Stimulated activated naive CD4-positive, alpha-beta T cell (primary cell): Measurements from ENCODE around the gene CFHR5.
"Not testable (repeated sequence)": the region's sequence is repeated elsewhere in the genome, so short reads cannot be mapped to it uniquely, and the experiment has no call there.

Experiments
- DNase-seq, 6 experiments: peaks; one replicate each; lab custom pipeline; 2025; lab: John Stamatoyannopoulos, UW

Gene CFHR5

DNA sequence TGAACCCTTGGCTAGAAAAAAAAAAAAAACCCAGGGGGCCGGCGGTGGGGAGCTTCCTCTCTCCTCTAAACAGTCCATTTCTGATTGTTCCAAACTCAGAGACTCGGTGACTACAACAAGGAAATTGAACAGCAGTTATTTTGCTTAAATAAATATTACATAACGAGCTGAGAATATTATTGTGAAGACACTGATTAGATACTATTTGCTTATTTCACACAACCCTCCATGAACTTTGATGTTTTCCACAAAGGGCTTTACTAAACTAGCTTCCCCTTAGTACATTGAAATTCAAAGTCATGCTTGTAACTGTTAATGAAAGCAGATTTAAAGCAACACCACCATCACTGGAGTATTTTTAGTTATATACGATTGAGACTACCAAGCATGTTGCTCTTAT lies at the start of gene CFHR5:
TSS of gene CFHR5 (plus strand) at position 279 of the 400 bp plus-strand sequence. CDS start at position 388, 109 bp downstream.
- no peak for DNase-seq

DNA sequence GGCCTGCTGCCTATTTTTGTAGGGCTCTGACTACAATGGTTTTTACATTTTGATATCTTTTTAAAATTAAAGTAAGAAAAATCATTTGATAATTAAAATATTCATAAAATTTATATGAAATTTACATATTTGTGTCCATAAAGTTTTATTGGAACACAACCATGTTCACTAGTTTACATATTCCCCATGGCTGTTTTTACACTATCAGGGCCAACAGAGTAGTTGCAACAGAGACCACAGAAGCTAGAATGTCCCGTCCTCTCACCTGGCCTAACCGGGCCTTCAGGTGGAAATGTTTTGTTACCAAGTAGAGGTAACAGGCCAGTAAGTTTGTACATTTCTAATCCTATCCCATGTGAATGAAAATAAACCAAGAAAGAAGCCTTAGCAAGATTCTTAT lies 44.5 kb upstream of the CFHR5 start:
- DNase-seq = not testable (repeated sequence)

DNA sequence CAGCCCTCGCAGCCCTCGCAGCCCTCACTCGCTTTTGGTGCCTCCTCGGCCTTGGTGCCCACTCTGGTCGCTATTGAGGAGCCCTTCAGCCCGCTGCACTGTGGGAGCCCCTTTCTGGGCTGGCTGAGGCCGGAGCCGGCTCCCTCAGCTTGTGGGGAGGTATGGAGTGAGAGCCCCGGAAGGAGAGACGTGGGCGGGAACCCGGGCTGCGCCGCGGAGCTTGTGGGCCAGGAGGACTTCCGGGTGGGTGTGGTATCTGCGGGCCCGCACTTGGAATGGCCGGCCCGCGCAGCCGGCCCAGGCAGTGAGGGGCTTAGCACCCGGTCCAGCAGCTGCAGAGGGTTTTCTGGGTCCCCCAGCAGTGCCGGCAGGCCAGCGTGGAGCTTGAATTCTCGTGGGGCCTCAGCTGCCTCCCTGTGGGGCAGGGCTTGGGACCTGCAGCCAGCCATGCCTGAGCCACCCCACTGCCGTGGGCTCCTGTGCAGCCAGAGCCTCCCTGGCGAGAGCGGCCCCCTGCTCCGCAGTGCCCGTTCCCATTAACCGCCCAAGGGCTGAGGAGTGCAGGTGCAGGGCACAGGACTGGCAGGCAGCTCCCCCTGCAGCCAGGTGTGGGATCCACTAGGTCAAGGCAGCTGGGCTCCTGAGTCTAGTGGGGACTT lies 43.7 kb upstream of the CFHR5 start:
- DNase-seq = peak in 1 of 6 experiments; percentile 0

DNA sequence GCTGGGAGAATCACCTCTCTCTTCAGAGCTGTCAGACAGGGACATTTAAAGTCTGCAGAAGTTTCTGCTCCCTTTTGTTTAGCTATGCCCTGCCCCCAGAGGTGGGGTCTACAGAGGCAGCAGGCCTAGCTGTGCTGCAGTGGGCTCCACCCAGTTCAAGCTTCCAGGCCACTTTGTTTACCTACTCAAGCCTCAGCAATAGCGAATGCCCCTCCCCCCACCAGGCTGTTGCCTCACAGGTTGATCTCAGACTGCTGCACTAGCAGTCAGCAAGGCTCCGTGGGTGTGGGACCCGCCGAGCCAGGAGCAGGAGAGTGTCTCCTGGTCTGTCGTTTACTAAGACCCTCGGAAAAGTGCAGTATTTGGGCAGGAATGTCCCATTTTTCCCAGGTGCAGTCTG lies 35.9 kb upstream of the CFHR5 start:
- DNase-seq = not testable (repeated sequence)

DNA sequence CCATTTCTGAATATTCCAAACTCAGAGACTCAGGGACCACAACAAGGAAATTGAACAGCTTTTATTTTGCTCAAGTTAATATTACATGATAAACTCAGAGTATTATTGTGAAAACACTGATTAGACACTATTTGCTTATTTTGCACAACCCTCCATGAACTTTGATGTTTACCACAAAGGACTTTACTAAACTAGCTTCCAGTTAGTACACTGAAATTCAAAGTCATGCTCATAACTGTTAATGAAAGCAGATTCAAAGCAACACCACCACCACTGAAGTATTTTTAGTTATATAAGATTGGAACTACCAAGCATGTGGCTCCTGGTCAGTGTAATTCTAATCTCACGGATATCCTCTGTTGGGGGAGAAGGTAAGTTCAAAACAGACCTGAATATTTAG lies 33.8 kb upstream of the CFHR5 start, which contains the start of gene CFHR2:
TSS of gene CFHR2 (plus strand) at position 171 of the 400 bp plus-strand sequence. CDS start at position 314, 143 bp downstream.
- DNase-seq = not testable (repeated sequence)

DNA sequence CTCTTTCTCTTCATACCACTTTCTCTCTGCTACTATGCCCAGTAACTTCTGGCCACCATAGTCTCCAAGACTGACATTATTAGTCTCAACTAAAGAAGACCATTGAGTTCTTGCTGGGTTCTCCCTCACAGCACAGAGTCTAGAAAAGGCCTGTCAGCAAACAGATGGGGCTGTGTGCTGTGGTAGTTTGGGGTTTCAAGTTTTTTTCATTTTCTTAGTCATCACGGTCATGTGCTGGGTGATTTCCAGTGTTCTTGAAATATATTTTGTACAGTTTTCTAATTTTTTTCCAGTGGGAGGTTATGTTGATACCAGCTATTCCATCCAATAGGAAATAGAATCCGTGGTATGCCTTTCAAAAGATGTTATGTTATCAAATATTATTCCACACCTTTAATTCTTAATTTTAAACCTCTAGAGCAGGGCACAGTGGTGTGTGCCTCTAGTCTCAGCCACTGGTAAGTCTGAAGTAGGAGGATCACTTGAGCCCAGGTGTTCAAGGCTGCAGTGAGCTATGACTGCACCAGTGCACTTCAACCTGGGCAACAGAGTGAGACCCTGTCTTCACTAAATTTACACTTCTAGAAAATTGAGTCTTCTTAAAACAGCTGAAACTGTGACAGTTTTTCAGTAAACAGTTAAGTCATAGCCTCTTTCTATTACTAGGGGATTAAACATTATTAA lies 25.5 kb upstream of the CFHR5 start:
- DNase-seq = no peak

DNA sequence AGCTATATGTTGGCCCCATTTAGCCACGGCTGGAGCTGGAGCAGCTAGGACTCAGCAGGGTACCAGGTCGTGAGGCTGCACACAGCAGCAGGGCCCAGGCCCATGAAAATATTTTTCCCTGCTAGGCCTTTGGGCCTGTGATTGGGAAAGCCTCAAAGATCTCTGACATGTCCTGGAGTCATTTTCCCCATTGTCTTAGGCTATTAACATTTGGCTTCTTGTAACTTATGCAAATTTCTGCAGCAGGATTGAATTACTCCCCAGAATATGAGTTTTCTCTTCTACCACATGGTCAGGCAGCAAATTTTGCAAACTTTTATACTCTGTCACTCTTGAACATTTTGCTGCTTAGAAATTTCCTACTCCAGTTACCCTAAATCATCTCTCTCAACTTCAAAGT lies 22.6 kb upstream of the CFHR5 start:
- DNase-seq = no peak

DNA sequence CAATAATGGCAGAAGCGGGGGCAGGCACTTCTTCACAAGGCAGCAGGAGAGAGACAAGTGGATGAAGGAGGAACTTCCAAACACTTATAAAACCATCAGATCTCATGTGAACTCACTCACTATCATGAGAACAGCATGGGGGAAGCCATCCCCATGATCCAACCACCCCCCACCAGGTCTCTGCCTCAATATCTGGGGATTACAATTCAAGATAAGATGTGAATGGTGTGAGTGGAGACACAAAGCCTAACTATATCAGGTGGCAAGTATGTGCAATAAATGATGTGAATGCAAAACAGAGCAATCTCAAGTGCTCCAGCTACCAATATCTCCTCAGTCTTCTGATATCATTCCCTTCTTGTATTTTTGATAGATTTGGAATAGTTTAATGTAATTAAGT lies 21.4 kb upstream of the CFHR5 start:
- DNase-seq = no peak

DNA sequence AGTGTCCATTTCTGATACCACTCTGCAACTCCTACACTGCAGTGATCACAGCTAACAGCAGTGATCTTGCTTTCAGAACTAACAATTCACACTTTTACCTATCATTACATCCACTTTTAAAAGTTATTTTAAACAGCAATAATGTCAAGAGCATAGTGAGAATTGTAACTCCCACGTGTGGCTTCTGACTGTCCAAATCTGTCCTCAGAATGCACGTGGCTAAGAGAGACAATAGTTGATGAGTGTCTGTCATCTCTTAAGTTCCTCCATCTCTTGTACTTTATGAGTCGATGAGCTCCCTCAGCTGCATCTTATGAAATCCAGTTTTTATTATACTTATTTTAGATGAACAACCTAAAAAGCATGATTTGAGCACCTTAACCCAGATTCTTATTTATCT lies 16.5 kb upstream of the CFHR5 start:
- no peak for DNase-seq

DNA sequence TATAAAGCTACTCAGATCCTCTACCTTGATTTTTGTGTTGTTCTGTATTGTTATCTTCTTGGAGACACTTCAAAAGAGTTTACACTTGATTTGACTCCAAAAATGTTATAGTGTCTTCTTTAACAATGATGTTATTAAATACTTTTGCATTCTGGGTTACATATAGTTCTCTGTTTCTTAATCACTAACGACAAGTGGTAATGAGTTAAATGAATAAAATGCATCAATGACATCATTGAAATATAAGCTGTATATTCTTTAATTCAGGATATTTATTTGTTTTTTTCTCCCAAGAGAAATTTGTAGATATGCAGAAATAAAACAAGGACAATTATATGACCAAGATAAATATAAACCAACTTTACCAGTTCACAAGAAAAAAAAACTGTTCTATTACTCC lies 7.2 kb upstream of the CFHR5 start:
- DNase-seq = no peak

DNA sequence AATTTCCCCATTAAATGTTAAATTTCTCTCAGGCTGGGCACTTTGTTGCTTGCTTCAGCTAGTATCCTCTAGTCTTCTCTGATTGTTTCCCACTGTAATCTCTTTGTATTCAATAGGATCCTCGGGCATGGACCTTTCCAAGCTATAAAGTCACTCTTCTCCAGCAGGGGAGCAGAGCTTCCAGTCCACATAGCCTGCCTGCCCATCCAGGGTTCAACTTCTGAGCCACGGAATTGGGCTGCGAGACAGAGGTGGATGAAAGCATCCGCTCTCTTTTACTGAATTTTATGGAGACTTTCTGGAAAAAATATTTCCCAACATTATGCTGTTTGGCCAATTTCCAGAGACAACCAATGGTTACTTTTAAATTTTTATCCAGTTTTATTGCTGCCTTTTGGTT lies 1.1 kb upstream of the CFHR5 start:
- DNase-seq = no peak

DNA sequence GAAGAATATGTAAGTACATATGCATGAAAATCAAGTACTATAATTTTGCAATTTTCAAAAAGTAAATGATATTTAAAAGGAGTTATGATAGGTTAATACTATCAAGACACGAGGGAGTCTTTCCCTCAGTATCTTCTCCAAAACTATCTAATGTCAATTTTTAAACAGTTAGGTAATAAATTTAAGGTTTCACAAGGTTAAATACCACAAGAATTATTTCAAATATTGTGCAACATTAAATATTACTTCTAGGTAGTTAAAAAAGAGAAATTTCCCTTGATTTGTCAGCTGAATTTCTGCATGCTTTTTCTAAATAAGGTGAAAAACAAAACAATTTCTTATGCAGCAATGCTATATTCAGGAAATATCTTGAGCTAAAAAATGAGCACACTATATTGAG lies 3.5 kb downstream of the CFHR5 start:
- DNase-seq = no peak

DNA sequence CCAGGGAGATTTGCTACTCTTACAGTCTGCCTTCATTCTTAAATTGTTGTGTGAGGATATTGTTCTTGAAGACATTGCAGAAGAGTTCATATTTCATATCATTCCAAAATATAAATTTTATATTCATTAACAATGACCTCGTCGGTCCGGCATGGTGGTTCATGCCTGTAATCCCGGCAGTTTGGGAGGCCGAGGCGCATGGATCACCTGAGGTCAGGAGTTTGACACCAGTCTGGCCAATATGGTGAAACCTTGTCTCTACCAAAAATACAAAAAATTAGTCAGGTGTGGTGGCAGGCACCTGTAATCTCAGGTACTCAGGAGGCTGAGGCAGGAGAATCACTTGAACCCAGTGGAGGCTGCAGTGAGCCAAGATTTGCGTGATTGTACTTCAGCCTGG lies 4.9 kb downstream of the CFHR5 start:
- DNase-seq = not testable (repeated sequence)

DNA sequence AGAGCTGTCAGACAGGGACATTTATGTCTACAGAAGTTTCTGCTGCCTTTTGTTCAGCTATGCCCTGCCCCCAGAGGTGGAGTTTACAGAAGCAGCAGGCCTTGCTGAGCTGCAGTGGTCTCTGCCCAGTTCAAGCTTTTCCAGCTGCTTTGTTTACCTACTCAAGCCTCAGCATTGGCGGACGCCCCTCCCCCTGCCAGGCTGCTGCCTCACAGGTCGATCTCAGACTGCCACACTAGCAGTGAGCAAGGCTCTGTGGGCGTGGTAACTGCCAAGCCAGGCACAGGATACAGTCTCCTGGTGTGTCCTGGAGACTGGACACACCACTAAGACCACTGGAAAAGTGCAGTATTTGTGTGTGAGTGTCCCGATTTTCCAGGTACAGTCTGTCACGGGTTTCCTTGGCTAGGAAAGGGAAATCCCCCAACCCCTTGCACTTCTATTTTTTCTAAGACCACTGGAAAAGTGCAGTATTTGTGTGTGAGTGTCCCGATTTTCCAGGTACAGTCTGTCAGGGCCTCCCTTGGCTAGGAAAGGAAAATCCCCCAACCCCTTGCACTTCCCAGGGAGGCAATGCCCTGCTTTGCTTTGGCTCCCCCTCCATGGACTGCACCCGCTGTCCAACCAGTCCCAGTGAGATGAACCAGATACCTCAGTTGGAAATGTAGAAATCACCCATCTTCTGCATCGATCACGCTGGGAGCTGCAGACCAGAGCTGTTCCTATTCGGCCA lies 14.7 kb downstream of the CFHR5 start:
- not testable (repeated sequence) for DNase-seq

DNA sequence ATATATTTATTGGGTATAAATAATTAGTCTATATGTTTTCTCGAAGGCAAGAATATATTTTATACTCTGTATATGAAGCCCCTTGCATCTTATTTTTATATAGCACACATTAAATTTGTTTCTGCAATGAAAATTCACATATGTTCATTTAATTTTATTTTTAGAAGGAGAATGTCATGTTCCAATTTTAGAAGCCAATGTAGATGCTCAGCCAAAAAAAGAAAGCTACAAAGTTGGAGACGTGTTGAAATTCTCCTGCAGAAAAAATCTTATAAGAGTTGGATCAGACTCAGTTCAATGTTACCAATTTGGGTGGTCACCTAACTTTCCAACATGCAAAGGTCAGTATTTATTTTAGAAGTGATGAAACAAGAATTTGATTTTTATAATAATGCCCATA lies 16.6 kb downstream of the CFHR5 start:
- DNase-seq = no peak

DNA sequence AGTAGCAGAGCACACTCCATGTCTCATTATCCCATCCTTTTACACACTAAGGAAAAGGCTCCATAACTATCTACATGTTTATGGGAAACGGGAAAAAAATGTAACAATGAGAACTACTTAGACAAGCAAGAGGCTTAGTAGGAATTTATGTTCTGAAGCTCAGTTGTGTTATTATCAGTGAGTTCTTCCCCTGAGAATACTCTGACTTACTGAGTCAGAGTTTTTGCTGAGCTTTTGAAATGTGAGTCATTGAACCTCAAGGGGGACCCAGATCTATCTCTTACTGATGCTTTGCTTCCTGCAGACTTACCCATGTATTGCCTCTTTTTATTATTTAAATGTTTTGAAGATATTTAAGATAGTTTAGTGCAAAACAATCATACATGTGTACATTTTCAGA lies 20.1 kb downstream of the CFHR5 start:
- DNase-seq = no peak

DNA sequence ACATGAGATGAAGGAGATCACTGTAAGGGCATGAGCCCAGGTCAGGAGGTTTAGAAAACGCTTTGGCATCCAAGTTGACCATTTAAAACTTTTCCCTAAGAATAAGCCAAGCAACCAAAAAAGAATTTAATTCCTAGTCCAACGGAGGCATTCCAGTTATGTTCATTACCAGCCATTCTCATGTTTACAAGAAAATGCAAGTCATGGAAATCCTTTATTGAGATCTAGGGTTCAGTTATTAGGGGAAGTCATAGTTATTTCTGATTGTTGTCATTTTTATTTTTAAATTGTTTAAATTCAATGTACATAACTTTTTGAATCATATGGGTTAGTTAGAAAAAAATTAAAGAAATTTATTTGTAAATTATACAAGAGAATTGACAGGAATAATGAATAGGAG lies 24.5 kb downstream of the CFHR5 start:
- no peak for DNase-seq

DNA sequence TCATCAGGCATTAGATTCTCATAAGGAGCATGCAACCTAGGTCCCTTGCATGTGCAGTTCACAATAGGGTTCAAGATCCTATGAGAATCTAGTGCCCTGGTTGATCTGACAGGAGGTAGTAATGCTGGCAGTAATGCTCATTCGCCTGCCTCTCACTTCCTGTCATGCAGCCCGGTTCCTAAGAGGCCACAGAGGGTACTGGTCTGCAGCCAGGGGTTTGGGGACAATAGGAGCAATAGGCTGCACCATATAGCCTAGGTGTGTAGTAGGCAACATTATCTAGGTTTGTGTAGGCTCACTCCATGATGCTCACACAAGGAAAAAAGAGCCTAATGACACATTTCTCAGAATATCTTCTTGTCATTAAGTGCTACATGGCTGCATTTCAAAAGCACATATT lies 25.8 kb downstream of the CFHR5 start:
- DNase-seq = no peak

DNA sequence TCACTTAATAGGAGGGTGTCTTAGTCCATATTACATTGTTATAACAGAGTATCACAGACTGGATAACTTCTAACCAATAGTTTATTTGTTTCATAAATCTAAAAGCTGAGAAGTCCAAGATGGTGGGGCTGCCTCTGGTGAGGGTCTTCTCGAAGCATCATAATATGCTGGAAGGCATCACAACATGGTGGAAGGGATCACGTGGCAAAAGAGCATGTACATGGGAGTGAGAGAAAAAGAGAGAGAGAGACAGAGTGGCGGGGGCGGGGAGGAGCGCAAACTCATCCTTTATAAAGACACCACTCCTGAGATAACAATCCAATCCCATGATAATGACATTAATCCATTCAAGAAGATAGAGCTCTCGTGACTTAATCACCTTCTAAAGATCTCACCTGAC lies 31.5 kb downstream of the CFHR5 start:
- DNase-seq = no peak

DNA sequence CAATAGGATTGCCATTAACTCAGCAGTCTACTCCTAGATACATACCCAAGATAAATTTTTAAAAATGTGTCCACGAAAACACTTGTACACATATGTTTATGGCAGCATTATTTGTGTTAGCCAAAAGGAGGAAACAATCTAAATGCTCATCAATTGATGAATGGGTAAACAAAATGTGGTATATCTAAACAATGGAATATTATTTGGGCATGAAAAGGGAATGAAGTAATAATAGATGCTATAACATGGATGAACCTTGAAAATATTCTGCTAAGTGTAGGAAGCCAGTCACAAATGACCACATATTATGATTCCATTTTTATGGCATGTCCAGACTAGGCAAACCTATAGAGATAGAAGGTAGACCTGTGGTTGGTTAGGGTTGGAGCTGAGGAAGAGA lies 34.3 kb downstream of the CFHR5 start:
- no peak for DNase-seq

DNA sequence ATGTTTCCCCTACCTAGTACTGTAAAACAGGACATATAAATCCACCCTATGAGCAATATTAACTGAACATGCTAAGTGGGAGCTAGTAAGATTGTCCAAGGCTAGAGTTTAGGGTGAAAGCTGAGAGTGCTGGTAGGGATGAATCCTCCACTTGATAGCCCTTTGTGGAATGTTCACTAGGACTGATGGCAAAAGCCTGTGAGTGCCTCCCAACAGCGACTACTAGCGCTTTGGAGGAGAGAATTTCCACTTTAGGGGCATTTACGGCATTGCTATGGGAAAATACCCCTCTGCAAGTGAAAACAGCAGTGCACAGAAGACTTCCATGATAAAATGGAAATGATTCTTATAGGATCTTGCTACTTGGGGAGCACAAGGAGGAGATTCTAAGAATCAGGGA lies 35.9 kb downstream of the CFHR5 start:
- no peak for DNase-seq

DNA sequence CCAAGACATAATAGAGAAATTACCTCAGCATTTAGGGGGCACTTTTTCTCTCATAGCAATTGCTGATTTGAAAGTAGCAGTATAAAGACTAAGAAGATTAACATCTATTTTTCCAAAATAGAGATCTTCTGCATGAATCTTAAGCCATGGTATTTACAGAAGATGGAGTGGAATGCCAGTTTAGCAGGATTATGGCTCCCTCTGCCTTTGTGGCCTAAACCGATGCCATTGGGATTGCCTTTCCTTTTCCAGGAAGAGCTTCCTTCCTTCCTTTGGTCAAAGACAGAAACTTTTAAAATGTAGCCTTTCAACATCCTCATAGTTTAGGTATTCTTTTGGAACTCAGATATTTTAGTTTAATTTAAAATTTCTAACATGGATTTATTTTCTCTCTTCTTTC lies 39.4 kb downstream of the CFHR5 start:
- no peak for DNase-seq

DNA sequence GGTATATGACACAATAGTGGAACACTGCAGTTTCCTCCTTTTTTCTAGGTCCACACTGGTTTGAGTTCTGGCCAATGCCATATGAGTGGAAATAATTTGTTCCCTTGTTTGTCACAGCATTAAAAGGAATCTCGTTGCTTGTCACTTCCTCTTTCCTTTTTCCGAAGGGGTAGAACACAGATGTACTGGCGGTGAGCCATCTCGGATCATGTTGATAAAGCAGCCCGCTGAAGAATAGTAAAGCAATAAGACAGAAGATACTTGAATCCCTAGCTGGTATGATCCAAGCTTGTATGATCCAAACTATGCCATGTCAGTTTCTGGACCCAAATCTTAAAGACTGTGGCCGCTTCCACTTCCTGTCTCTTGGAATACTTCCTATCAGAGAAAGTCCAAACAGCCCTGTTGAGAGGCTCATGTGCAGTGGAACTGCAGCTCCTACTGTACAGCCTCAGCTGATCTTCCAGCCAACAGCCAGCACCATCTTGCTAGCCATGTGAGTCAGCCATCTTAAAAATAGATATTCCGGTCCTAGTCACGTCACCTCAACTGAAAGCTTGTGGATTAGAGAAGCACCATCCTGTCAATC lies 40.3 kb downstream of the CFHR5 start:
- no peak for DNase-seq
